HCT116 (cell line): ENCODE results near the gene SAA2. TPM values are rescaled to one million over a fixed set of nuclear protein-coding genes. Genes with fewer than 3 reads are reported as not detected.

Experiments
- ATAC-seq: fragments of 200-7000 bp; cut with Tn5 transposase; 2 replicates; pipeline ENCODE4 v1.9.1; 2020; ENCODE audit warnings: mild to moderate bottlenecking, moderate library complexity
- BruUV-seq: library from RNA; stranded (reverse); fragments of 400-500 nt; replicated peaks from 2 replicates; lab custom pipeline; 2021; lab: Mats Ljungman, UMichigan
- CTCF ChIA-PET: fragments of 300-600 bp; sonication (Branson Sonifier 250); formaldehyde crosslinking; loops from one replicate; lab custom pipeline; 2021; ENCODE audit warnings: antibody characterized with exemption; lab: Charles Lee
- POLR2A ChIA-PET: fragments of 300-600, 350-600 bp; sonication (Branson Sonifier 250); formaldehyde crosslinking; loops from one replicate; lab custom pipeline; 2021; ENCODE audit warnings: antibody characterized with exemption; lab: Charles Lee
- RAD21 ChIA-PET, 2 experiments: fragments of 300-600 bp; sonication (Branson Sonifier 250); formaldehyde crosslinking; loops; one replicate each; lab custom pipeline; 2023; ENCODE audit warnings: low total read pairs in 2 of 2; ENCODE audit not compliant: uncharacterized antibody in 2 of 2, unreplicated experiment in 2 of 2, low non-redundant PET in 1 of 2; lab: Charles Lee
- DNase-seq: peaks from one replicate; pipeline ENCODE4 v3.0.0-alpha.2; 2010; ENCODE audit warnings: low read depth, low spot score
- H2AFZ ChIP-seq: fragments of 200-600 bp; shearing (Covaris generic), sonication (generic); 2 replicates; pipeline ENCODE4 v1.6.1; 2017; ENCODE audit warnings: low read depth, mixed run types, mixed read lengths, antibody characterized with exemption, low read length; ENCODE audit not compliant: poor library complexity, severe bottlenecking
- H3K27ac ChIP-seq: 2 replicates; pipeline ENCODE4 v1.5.1; 2012; ENCODE audit warnings: low read depth, low read length
- H3K27me3 ChIP-seq: fragments of 200-600 bp; sonication (generic); 2 replicates; pipeline ENCODE4 v1.6.1; 2016; ENCODE audit warnings: mixed run types, low read length, mixed read lengths; ENCODE audit not compliant: insufficient read depth
- H3K36me3 ChIP-seq, 2 experiments: fragments of 200-500 bp in 1 of 2; fragments of 200-600 bp in 1 of 2; sonication (Bioruptor generic) in 1 of 2; sonication (generic) in 1 of 2; 2 replicates each; pipeline versions ENCODE4 v1.5.1 to v1.6.1; 2014 to 2016; ENCODE audit warnings: low read length in 2 of 2, inconsistent platforms in 1 of 2, mixed read lengths in 1 of 2, mixed run types in 1 of 2; ENCODE audit not compliant: insufficient read depth in 2 of 2, control insufficient read depth in 1 of 2
- H3K4me1 ChIP-seq, 2 experiments: fragments of 200-600 bp in 1 of 2; sonication (generic) in 1 of 2; 2 replicates each; pipeline versions ENCODE4 v1.5.1 to v1.6.1; 2012 to 2017; ENCODE audit warnings: low read length in 2 of 2, inconsistent platforms in 1 of 2, mild to moderate bottlenecking in 1 of 2, mixed read lengths in 1 of 2, mixed run types in 1 of 2, moderate library complexity in 1 of 2; ENCODE audit not compliant: insufficient read depth in 2 of 2, control insufficient read depth in 1 of 2
- H3K4me2 ChIP-seq: fragments of 200-600 bp; sonication (generic); 2 replicates; pipeline ENCODE4 v1.6.1; 2017; ENCODE audit warnings: mixed run types, low read length, mixed read lengths
- H3K4me3 ChIP-seq, 2 experiments: fragments of 200-600 bp in 1 of 2; sonication (generic) in 1 of 2; replicated peaks in 1 of 2; 2 replicates each; pipeline ENCODE4 v1.5.1; 2011 to 2016; ENCODE audit warnings: low read length in 2 of 2, control low read depth in 1 of 2, low read depth in 1 of 2, mild to moderate bottlenecking in 1 of 2, mixed read lengths in 1 of 2, mixed run types in 1 of 2
- H3K79me2 ChIP-seq: fragments of 200-600 bp; sonication (generic); 2 replicates; pipeline ENCODE4 v1.6.1; 2017; ENCODE audit warnings: mild to moderate bottlenecking, mixed run types, low read length, moderate library complexity, mixed read lengths; ENCODE audit not compliant: insufficient read depth
- H3K9ac ChIP-seq: fragments of 200-600 bp; sonication (generic); 2 replicates; pipeline ENCODE4 v1.6.1; 2016; ENCODE audit warnings: low read length, mixed read lengths
- H3K9me2 ChIP-seq: fragments of 200-600 bp; sonication (generic), shearing (Covaris generic); 2 replicates; pipeline ENCODE4 v1.6.1; 2017; ENCODE audit warnings: mixed run types, mild to moderate bottlenecking, moderate library complexity; ENCODE audit not compliant: insufficient read depth
- H3K9me3 ChIP-seq, 2 experiments: fragments of 200-500 bp in 1 of 2; fragments of 200-600 bp in 1 of 2; sonication (Bioruptor generic) in 1 of 2; sonication (generic) in 1 of 2; 2 replicates each; pipeline ENCODE4 v1.6.1; 2014 to 2017; ENCODE audit warnings: low read length in 2 of 2, mixed read lengths in 2 of 2, inconsistent platforms in 1 of 2, low read depth in 1 of 2, mild to moderate bottlenecking in 1 of 2, mixed run types in 1 of 2, moderate library complexity in 1 of 2; ENCODE audit not compliant: control insufficient read depth in 1 of 2, insufficient read depth in 1 of 2
- H4K20me1 ChIP-seq: fragments of 200-600 bp; sonication (generic), shearing (Covaris generic); 2 replicates; pipeline ENCODE4 v1.6.1; 2017; ENCODE audit warnings: mixed run types, mild to moderate bottlenecking, moderate library complexity; ENCODE audit not compliant: insufficient read depth
- ATF3 ChIP-seq: IDR thresholded peaks from 2 replicates; pipeline ENCODE4 v1.6.1; 2012
- CBX3 ChIP-seq: IDR thresholded peaks from 2 replicates; pipeline ENCODE4 v1.6.1; 2012; ENCODE audit warnings: low read depth
- CEBPB ChIP-seq: IDR thresholded peaks from 2 replicates; pipeline ENCODE4 v1.6.1; 2012; ENCODE audit warnings: low read depth
- CTCF ChIP-seq, 3 experiments: fragments of 200-600 bp in 1 of 3; sonication (generic) in 1 of 3; IDR thresholded peaks in 2 of 3; conservative IDR thresholded peaks in 1 of 3; 2 replicates each; pipeline ENCODE4 v1.5.1; 2012 to 2017; ENCODE audit warnings: low read depth in 2 of 3, low read length in 2 of 3, antibody characterized with exemption in 1 of 3, borderline replicate concordance in 1 of 3, control low read depth in 1 of 3, mild to moderate bottlenecking in 1 of 3, mixed read lengths in 1 of 3, mixed run types in 1 of 3, moderate library complexity in 1 of 3; ENCODE audit not compliant: insufficient read depth in 1 of 3
- EGR1 ChIP-seq: IDR thresholded peaks from 2 replicates; pipeline ENCODE4 v1.6.1; 2012; ENCODE audit warnings: low read depth
- ELF1 ChIP-seq: IDR thresholded peaks from 2 replicates; pipeline ENCODE4 v1.6.1; 2012; ENCODE audit warnings: low read depth, borderline replicate concordance
- FOSL1 ChIP-seq: IDR thresholded peaks from 2 replicates; pipeline ENCODE4 v1.6.1; 2012; ENCODE audit warnings: low read depth
- JUND ChIP-seq: IDR thresholded peaks from 2 replicates; pipeline ENCODE4 v1.6.1; 2012
- MAX ChIP-seq: IDR thresholded peaks from 2 replicates; pipeline ENCODE4 v1.6.1; 2012
- POLR2A ChIP-seq: IDR thresholded peaks from 2 replicates; pipeline ENCODE4 v1.7.0; 2011; ENCODE audit warnings: borderline replicate concordance; ENCODE audit not compliant: insufficient read depth, insufficient read length; ENCODE audit errors: extremely low read depth
- POLR2AphosphoS5 ChIP-seq: IDR thresholded peaks from 2 replicates; pipeline ENCODE4 v1.6.1; 2011; ENCODE audit warnings: mild to moderate bottlenecking, low read depth, low read length, moderate library complexity
- RAD21 ChIP-seq: IDR thresholded peaks from 2 replicates; pipeline ENCODE4 v1.6.1; 2012; ENCODE audit warnings: low read depth, mild to moderate bottlenecking
- REST ChIP-seq: IDR thresholded peaks from 2 replicates; pipeline ENCODE4 v1.6.1; 2012; ENCODE audit warnings: low read depth
- SIN3A ChIP-seq: IDR thresholded peaks from 2 replicates; pipeline ENCODE4 v1.6.1; 2012; ENCODE audit warnings: low read depth
- TCF7L2 ChIP-seq: IDR thresholded peaks from 2 replicates; pipeline ENCODE4 v1.7.0; 2011; ENCODE audit warnings: borderline replicate concordance, inconsistent platforms; ENCODE audit not compliant: insufficient read depth, insufficient read length; ENCODE audit errors: extremely low read depth
- YY1 ChIP-seq: IDR thresholded peaks from 2 replicates; pipeline ENCODE4 v1.6.1; 2011; ENCODE audit warnings: low read length, low read depth, moderate library complexity, mild to moderate bottlenecking; ENCODE audit not compliant: insufficient replicate concordance; ENCODE audit errors: extremely low read depth
- ZBTB33 ChIP-seq: IDR thresholded peaks from 2 replicates; pipeline ENCODE4 v1.6.1; 2011; ENCODE audit warnings: mild to moderate bottlenecking, low read length, moderate library complexity; ENCODE audit not compliant: insufficient replicate concordance; ENCODE audit errors: extremely low read depth
- ZFX ChIP-seq: fragments of 450-650 bp; IDR thresholded peaks from 2 replicates; pipeline ENCODE4 v1.6.1; 2017
- ZNF274 ChIP-seq: fragments of 200-500 bp; sonication (Bioruptor generic); IDR thresholded peaks from 2 replicates; pipeline ENCODE4 v1.6.1; 2014; ENCODE audit warnings: mild to moderate bottlenecking, low read depth, low read length, inconsistent platforms
- intact Hi-C: fragments of 100-400 bp; cut with micrococcal nuclease; formaldehyde crosslinking; loops from 2 replicates; pipeline ENCODE4 v1.10.0; 2022
- total RNA-seq: library from RNA; stranded (reverse); gene quantifications from one replicate; pipeline ENCODE4 v1.2.1, GENCODE V29; 2021; ENCODE audit not compliant: unreplicated experiment

SAA2 gene
- total RNA-seq, 1 experiment from 2014 or later, result 5.2 TPM

- no peaks in the 10 kb centered on the region for H3K79me2 ChIP-seq
- no peak overlapping the region for H2AFZ ChIP-seq
- ChIA-PET CTCF (no interaction called here), RAD21 (no interaction called here), POLR2A (no interaction called here)
- H4K20me1 ChIP-seq, result no peaks in the 10 kb centered on the region
- BruUV-seq, result no TSS peak
- no peaks in the 10 kb centered on the region for H3K9me3 ChIP-seq
- intact Hi-C loops, result no loop called here
- no peaks in the 10 kb centered on the region for H3K27me3 ChIP-seq
- no peaks in the 10 kb centered on the region for H3K9me2 ChIP-seq
- no peak overlapping the region for H3K4me3 ChIP-seq
- ATAC-seq (no peak), DNase-seq (no peak)
- TF ChIP-seq POLR2AphosphoS5, result no peak
- TF ChIP-seq ZFX, result no peak
- TF ChIP-seq TCF7L2, result no peak
- no peak for TF ChIP-seq ATF3
- TF ChIP-seq POLR2A, result no peak
- no peak for TF ChIP-seq ZNF274
- TF ChIP-seq FOSL1, result no peak
- no peak for TF ChIP-seq RAD21
- TF ChIP-seq EGR1, result no peak
- no peak for TF ChIP-seq ELF1
- TF ChIP-seq CEBPB, result no peak
- no peak for TF ChIP-seq YY1
- no peak for TF ChIP-seq SIN3A
- TF ChIP-seq CBX3, result no peak
- no peak for TF ChIP-seq ZBTB33
- TF ChIP-seq JUND, result no peak
- no peak for TF ChIP-seq REST
- TF ChIP-seq MAX, result no peak
- TF ChIP-seq CTCF (IDR thresholded peaks at IDR 0.05 in 2 of 3, conservative IDR thresholded peaks at IDR 0.05 in 1 of 3; ENCODE audit: borderline replicate concordance in 1 of 3, insufficient read depth in 1 of 3, low read depth in 2 of 3, low read length in 2 of 3), result no peak
- no peaks in the 10 kb centered on the region for H3K4me1 ChIP-seq
- H3K27ac ChIP-seq, result no peak overlapping the region
- no peak overlapping the region for H3K4me2 ChIP-seq
- no peaks in the 10 kb centered on the region for H3K36me3 ChIP-seq
- H3K9ac ChIP-seq, result no peak overlapping the region
Observed at GRCh38 chr11:18261721-18262120, 13.3 kb upstream of the SAA2 start.
